ENCODE measurements around the gene ROCK2.

GRCh38 chr2:11234309-11234708, 110.1 kb downstream of the ROCK2 start:
- no peak for TF ChIP-seq ATF2 (CRISPR knock-in tag; IDR thresholded peaks at IDR 0.05; ENCODE audit: borderline replicate concordance, low read depth)
- TF ChIP-seq CTCF (IDR thresholded peaks at IDR 0.05), result no peak
- no peak for TF ChIP-seq ZNF671 (CRISPR knock-in tag; IDR thresholded peaks at IDR 0.05)
- no peak for TF ChIP-seq ZNF281 (CRISPR knock-in tag; IDR thresholded peaks at IDR 0.05)
- no peak for TF ChIP-seq ZNF512 (CRISPR knock-in tag; IDR thresholded peaks at IDR 0.05; ENCODE audit: borderline replicate concordance)
- no peak for TF ChIP-seq IRF1 (CRISPR knock-in tag; IDR thresholded peaks at IDR 0.05)
- TF ChIP-seq FOXK1 (CRISPR knock-in tag; IDR thresholded peaks at IDR 0.05), result no peak
- no peak for TF ChIP-seq OVOL2 (CRISPR knock-in tag; IDR thresholded peaks at IDR 0.05; ENCODE audit: borderline replicate concordance)
- no peak for TF ChIP-seq NFE2L1 (CRISPR knock-in tag; IDR thresholded peaks at IDR 0.05)
- no peak for TF ChIP-seq TEAD4 (CRISPR knock-in tag; IDR thresholded peaks at IDR 0.05)
- TF ChIP-seq HMGXB4 (CRISPR knock-in tag; IDR thresholded peaks at IDR 0.05), result no peak
- no peak for TF ChIP-seq FOXP1 (CRISPR knock-in tag; IDR thresholded peaks at IDR 0.05; ENCODE audit: borderline replicate concordance)
- no peak for TF ChIP-seq KAT7 (CRISPR knock-in tag; IDR thresholded peaks at IDR 0.05; ENCODE audit: borderline replicate concordance)
- no peak for TF ChIP-seq AFF4 (CRISPR knock-in tag; IDR thresholded peaks at IDR 0.05; ENCODE audit: borderline replicate concordance)

Measured in WTC11 (cell line).